ENCODE results near the gene PDGFRB. TPM values are rescaled to one million over a fixed set of nuclear protein-coding genes. Genes with fewer than 3 reads are reported as not detected.

Gene PDGFRB
- total and polyA plus RNA-seq, 10 of the 15 experiments (the other 5 are each of a cell fraction or from before 2014, with no cell fraction given), result 0.02 to 3.0 (median 1.0) TPM

DNA sequence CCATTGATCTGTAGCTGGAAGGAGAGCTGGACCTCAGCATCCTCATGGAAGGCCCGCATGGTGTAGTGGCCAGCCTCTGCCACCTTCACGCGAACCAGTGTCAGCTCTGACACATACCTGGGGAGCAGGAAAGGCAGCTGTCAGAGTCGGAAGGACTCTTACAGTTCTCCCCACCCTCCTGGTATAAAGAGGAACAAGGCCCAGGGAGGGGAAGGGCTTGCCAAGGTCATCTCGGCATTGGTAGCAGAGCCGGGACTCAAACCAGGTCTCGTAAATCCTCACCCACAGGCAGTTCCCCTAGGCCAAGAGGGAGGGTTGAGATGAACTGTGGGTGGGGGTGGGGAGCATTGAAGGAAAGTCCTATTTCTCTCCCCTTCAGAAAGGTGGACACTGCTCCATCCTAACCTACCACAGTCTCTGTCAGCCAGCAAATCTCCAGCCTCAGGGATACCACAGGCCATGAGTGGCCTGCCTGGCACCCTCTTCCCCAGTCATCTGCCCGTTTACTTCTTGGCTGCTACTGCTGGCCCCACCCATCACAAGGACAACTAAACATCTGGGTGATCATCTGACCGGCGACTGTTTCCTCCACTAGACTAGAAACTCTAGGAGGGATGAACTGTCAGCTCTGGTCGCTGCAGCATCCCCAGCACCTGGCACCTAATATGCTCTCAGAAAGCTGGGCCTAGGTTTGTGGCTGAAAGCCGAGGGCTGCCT is 23.5 kb downstream of the PDGFRB start:
- H3K4me2 ChIP-seq (ENCODE audit: control insufficient read depth, insufficient read depth), result no peak overlapping the region
- no peak overlapping the region for H3K4me3 ChIP-seq
- intact Hi-C loops (cut with micrococcal nuclease; ENCODE audit: unreplicated experiment), result loop anchor here (2.0 kb wide), 1 partner anchor 43 kb away; no protein-coding TSS in a partner anchor
- ATAC-seq (no peak), FAIRE-seq (no peak), DNase-seq (ENCODE audit: low read depth, low spot score) (no peak)
- TF ChIP-seq IRF3 (IDR thresholded peaks at IDR 0.05) (no peak), WRNIP1 (IDR thresholded peaks at IDR 0.05; ENCODE audit: borderline replicate concordance, low read depth, low read length) (no peak), RBBP5 (conservative IDR thresholded peaks at IDR 0.05) (no peak), SMC3 (IDR thresholded peaks at IDR 0.05; ENCODE audit: borderline replicate concordance, low read length) (no peak), TCF12 (IDR thresholded peaks at IDR 0.05; ENCODE audit: low read depth, low read length) (no peak), MEF2B (IDR thresholded peaks at IDR 0.05; ENCODE audit: partially characterized antibody, poor library complexity, severe bottlenecking) (no peak), JUNB (IDR thresholded peaks at IDR 0.05) (no peak), EZH2 (IDR thresholded peaks at IDR 0.05; ENCODE audit: borderline replicate concordance, control insufficient read depth, low read depth, low read length) (no peak), ATF7 (IDR thresholded peaks at IDR 0.05; ENCODE audit: low read depth) (no peak), STAT1 (conservative IDR thresholded peaks at IDR 0.05) (no peak), HCFC1 (IDR thresholded peaks at IDR 0.05; ENCODE audit: low read length) (no peak), LARP7 (IDR thresholded peaks at IDR 0.05) (no peak)
- TF ChIP-seq, protein P1, sequence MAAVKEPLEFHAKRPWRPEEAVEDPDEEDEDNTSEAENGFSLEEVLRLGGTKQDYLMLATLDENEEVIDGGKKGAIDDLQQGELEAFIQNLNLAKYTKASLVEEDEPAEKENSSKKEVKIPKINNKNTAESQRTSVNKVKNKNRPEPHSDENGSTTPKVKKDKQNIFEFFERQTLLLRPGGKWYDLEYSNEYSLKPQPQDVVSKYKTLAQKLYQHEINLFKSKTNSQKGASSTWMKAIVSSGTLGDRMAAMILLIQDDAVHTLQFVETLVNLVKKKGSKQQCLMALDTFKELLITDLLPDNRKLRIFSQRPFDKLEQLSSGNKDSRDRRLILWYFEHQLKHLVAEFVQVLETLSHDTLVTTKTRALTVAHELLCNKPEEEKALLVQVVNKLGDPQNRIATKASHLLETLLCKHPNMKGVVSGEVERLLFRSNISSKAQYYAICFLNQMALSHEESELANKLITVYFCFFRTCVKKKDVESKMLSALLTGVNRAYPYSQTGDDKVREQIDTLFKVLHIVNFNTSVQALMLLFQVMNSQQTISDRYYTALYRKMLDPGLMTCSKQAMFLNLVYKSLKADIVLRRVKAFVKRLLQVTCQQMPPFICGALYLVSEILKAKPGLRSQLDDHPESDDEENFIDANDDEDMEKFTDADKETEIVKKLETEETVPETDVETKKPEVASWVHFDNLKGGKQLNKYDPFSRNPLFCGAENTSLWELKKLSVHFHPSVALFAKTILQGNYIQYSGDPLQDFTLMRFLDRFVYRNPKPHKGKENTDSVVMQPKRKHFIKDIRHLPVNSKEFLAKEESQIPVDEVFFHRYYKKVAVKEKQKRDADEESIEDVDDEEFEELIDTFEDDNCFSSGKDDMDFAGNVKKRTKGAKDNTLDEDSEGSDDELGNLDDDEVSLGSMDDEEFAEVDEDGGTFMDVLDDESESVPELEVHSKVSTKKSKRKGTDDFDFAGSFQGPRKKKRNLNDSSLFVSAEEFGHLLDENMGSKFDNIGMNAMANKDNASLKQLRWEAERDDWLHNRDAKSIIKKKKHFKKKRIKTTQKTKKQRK (IDR thresholded peaks at IDR 0.05; ENCODE audit: low read depth, low read length), result no peak
- no peaks in the 10 kb centered on the region for H3K79me2 ChIP-seq (ENCODE audit: control insufficient read depth, insufficient read depth, low read length)
- BruUV-seq (replicated peaks), result no TSS peak
- no peak overlapping the region for H3K27ac ChIP-seq (ENCODE audit: control insufficient read depth, insufficient read depth)
- H3K4me1 ChIP-seq (ENCODE audit: control insufficient read depth, insufficient read depth, low read length), result no peaks in the 10 kb centered on the region
- ChIA-PET SMC1A (ENCODE audit: uncharacterized antibody, unreplicated experiment) (interaction anchor here (4.8 kb wide), 1 partner anchor 87 kb away, joined by 22 read pairs; no protein-coding TSS in a partner anchor), CTCF (no interaction called here), POLR2A (no interaction called here), RAD21 (ENCODE audit: unreplicated experiment) (interaction anchor here (1.2 to 1.3 kb wide), 3 partner anchors 43 to 298 kb away, joined by 3 read pairs; no protein-coding TSS in a partner anchor)
- in situ Hi-C loops (cut with MboI), result no loop called here
- H4K20me1 ChIP-seq (ENCODE audit: control insufficient read depth, insufficient read depth), result no peaks in the 10 kb centered on the region
- WGBS (ENCODE audit: insufficient coverage, insufficient replicate concordance, low lambda C conversion rate, missing lambda C conversion rate), result 38% methylated on average over 12 of the region's 12 CpGs
- H2AFZ ChIP-seq (ENCODE audit: control insufficient read depth, low read depth, low read length), result no peak overlapping the region
- H3K9ac ChIP-seq (ENCODE audit: control insufficient read depth, insufficient read depth, low read length), result no peak overlapping the region
- H3K9me3 ChIP-seq (replicated peaks; ENCODE audit: control insufficient read depth, insufficient read depth, low read length), result no peaks in the 10 kb centered on the region
- H3K36me3 ChIP-seq (ENCODE audit: control insufficient read depth in 2 of 2, insufficient read depth in 2 of 2, low read length in 1 of 2), result no peaks in the 10 kb centered on the region
- H3K27me3 ChIP-seq (replicated peaks in 1 of 2; ENCODE audit: control insufficient read depth in 2 of 2, insufficient read depth in 2 of 2, low read length in 1 of 2), result no peaks in the 10 kb centered on the region
